Hepatocyte (in vitro differentiated cells): ENCODE data around the gene UVSSA. TPM values are rescaled to one million over a fixed set of nuclear protein-coding genes. Genes with fewer than 3 reads are reported as not detected.

Experiments used
- DNase-seq: peaks from one replicate; pipeline ENCODE4 v3.0.0-alpha.2; 2016; ENCODE audit warnings: low spot score
- H2AFZ ChIP-seq: fragments of 200-600 bp; sonication (generic); 2 replicates; pipeline ENCODE4 v1.6.0; 2016; ENCODE audit warnings: antibody characterized with exemption, mild to moderate bottlenecking
- H3K27ac ChIP-seq: fragments of 200-600 bp; sonication (generic); 2 replicates; pipeline ENCODE4 v1.5.1; 2016; ENCODE audit warnings: mild to moderate bottlenecking
- H3K27me3 ChIP-seq: fragments of 200-600 bp; sonication (generic); 2 replicates; pipeline ENCODE4 v1.6.1; 2016
- H3K36me3 ChIP-seq: fragments of 200-600 bp; sonication (generic); replicated peaks from 2 replicates; pipeline ENCODE4 v1.5.1; 2016; ENCODE audit warnings: low read depth; ENCODE audit not compliant: insufficient read depth
- H3K4me1 ChIP-seq: fragments of 200-600 bp; sonication (generic); 2 replicates; pipeline ENCODE4 v1.5.1; 2016; ENCODE audit warnings: mild to moderate bottlenecking, moderate library complexity; ENCODE audit not compliant: insufficient read depth
- H3K4me2 ChIP-seq: fragments of 200-600 bp; sonication (generic); 2 replicates; pipeline ENCODE4 v1.6.0; 2016
- H3K4me3 ChIP-seq: fragments of 200-600 bp; sonication (generic); 2 replicates; pipeline ENCODE4 v1.5.1; 2016; ENCODE audit warnings: mild to moderate bottlenecking
- H3K79me2 ChIP-seq: fragments of 200-600 bp; sonication (generic); 2 replicates; pipeline ENCODE4 v1.6.0; 2017; ENCODE audit warnings: mild to moderate bottlenecking
- H3K9me2 ChIP-seq: fragments of 200-600 bp; sonication (generic); replicated peaks from 2 replicates; pipeline ENCODE4 v1.6.0; 2017; ENCODE audit warnings: mild to moderate bottlenecking; ENCODE audit not compliant: insufficient read depth
- H3K9me3 ChIP-seq: fragments of 200-600 bp; sonication (generic); 2 replicates; pipeline ENCODE4 v1.5.1; 2016; ENCODE audit warnings: low read depth, mild to moderate bottlenecking
- H4K20me1 ChIP-seq: fragments of 200-600 bp; sonication (generic); 2 replicates; pipeline ENCODE4 v1.6.0; 2016; ENCODE audit warnings: mild to moderate bottlenecking; ENCODE audit not compliant: insufficient read depth, poor library complexity, severe bottlenecking
- CTCF ChIP-seq: fragments of 200-600 bp; sonication (generic); IDR thresholded peaks from 2 replicates; pipeline ENCODE4 v1.5.1; 2016; ENCODE audit warnings: antibody characterized with exemption, mild to moderate bottlenecking; ENCODE audit not compliant: poor library complexity
- EZH2 ChIP-seq: fragments of 200-600 bp; sonication (generic); IDR thresholded peaks from 2 replicates; pipeline ENCODE4 v1.6.1; 2016; ENCODE audit warnings: antibody characterized with exemption, mild to moderate bottlenecking, borderline replicate concordance
- EZH2phosphoT487 ChIP-seq: fragments of 200-600 bp; sonication (generic); IDR thresholded peaks from one replicate; pipeline ENCODE4 v1.6.1; 2018; ENCODE audit warnings: antibody characterized with exemption, mild to moderate bottlenecking, low read depth, moderate library complexity; ENCODE audit not compliant: unreplicated experiment, severe bottlenecking
- WGBS: methylation state at CpG from one replicate; pipeline ENCODE4 v1.1.6; 2016; ENCODE audit warnings: low lambda C conversion rate; ENCODE audit errors: missing lambda C conversion rate; 5-methylcytosine and 5-hydroxymethylcytosine counted together
- polyA plus RNA-seq: library from polyadenylated mRNA; unstranded; fragments of >200 nt; fragmentation: Nextera tagmentation; extraction: Ambion mirVana; gene quantifications from 2 replicates; pipeline ENCODE4 v1.2.1, GENCODE V29; 2016
- total RNA-seq: library from RNA; depleted of rRNA; stranded (reverse); fragments of >200 nt; gene quantifications from 2 replicates; pipeline ENCODE4 v1.2.3, GENCODE V29; 2014

UVSSA gene
- total and polyA plus RNA-seq, 2 experiments from 2014 or later = 10.6 to 11.0 TPM

GRCh38 chr4:1404573-1405253 is 57.7 kb downstream of the UVSSA start:
- Histone ChIP-seq H3K79me2 (no peaks in the 10 kb centered on the region), H2AFZ (no peak overlapping the region), H4K20me1 (no peaks in the 10 kb centered on the region), H3K27me3 (peaks cover 64% of the 10 kb centered on the region), H3K9me2 (no peaks in the 10 kb centered on the region), H3K27ac (no peak overlapping the region), H3K4me3 (no peak overlapping the region), H3K4me2 (no peak overlapping the region), H3K36me3 (no peaks in the 10 kb centered on the region), H3K4me1 (no peaks in the 10 kb centered on the region), H3K9me3 (no peaks in the 10 kb centered on the region)
- TF ChIP-seq EZH2 (peak; percentile 29), EZH2phosphoT487 (no peak)
- WGBS = 54% methylated on average over 50 of the region's 54 CpGs
- DNase-seq = no peak

- Histone ChIP-seq H3K9me3 (no peaks in the 10 kb centered on the region), H2AFZ (no peak overlapping the region), H4K20me1 (no peaks in the 10 kb centered on the region), H3K79me2 (no peaks in the 10 kb centered on the region), H3K27me3 (peaks cover 64% of the 10 kb centered on the region), H3K4me1 (no peaks in the 10 kb centered on the region), H3K36me3 (no peaks in the 10 kb centered on the region), H3K4me3 (no peak overlapping the region), H3K9me2 (no peaks in the 10 kb centered on the region), H3K4me2 (no peak overlapping the region), H3K27ac (no peak overlapping the region)
- DNase-seq = no peak
- 68% methylated on average over 22 of the region's 26 CpGs for WGBS
- TF ChIP-seq CTCF = no peak
- TF ChIP-seq EZH2 = peak; percentile 15
These were observed 58.2 kb downstream of the UVSSA start for GRCh38 chr4:1405254-1405635.

- no peak overlapping the region for H3K27ac ChIP-seq
- no peaks in the 10 kb centered on the region for H4K20me1 ChIP-seq
- DNase-seq = peak; percentile 3
- WGBS = 45% methylated on average over 40 of the region's 90 CpGs
- H3K4me1 ChIP-seq = no peaks in the 10 kb centered on the region
- no peaks in the 10 kb centered on the region for H3K9me2 ChIP-seq
- H3K36me3 ChIP-seq = no peaks in the 10 kb centered on the region
- no peaks in the 10 kb centered on the region for H3K79me2 ChIP-seq
- no peak overlapping the region for H3K4me3 ChIP-seq
- no peak overlapping the region for H3K4me2 ChIP-seq
- TF ChIP-seq EZH2 = no peak
- no peak overlapping the region for H2AFZ ChIP-seq
- H3K27me3 ChIP-seq = peaks cover 68% of the 10 kb centered on the region
- no peaks in the 10 kb centered on the region for H3K9me3 ChIP-seq
These were observed 58.8 kb downstream of the UVSSA start for GRCh38 chr4:1405636-1406393.

DNA sequence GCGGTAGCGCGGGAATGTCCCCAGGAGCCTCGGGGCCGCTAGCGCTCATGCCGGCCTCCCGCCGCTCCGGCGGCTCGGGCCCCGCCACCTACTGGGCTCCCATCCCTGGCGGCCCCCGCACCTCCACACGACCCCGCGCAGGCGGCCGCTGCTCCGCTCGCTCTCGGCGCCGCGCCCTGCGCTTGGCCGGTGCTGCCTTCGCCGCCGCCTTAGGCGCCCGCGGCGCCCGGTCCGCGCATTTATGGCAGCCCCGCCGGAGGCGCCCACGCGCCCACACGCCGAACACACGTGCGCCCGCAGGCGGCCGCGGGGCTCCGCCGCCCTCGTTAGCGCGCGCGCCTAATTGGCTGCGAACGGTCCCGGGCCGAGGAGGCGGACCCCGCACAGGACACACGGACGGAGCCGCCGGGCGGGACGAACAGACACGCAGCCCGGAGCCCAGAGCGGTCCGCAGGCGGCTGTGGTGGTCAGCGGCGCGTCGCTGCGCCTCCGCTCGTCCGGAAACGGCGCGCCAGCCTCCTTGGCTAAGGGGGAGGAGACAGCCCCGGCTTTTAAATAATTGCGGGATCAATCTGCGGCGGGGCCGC is 59.5 kb downstream of the UVSSA start, which contains the start of gene NKX1-1:
NKX1-1 (minus strand) TSS at position 49 of the 587 bp plus-strand sequence; CDS start at position 49, 0 bp downstream.
- H3K9me2 ChIP-seq = no peaks in the 10 kb centered on the region
- no peak within 1 kb of the TSS for H2AFZ ChIP-seq
- no peaks in the 10 kb centered on the region for H3K4me1 ChIP-seq
- peaks cover 71% of the 10 kb centered on the region for H3K27me3 ChIP-seq
- no peaks in the 10 kb centered on the region for H3K36me3 ChIP-seq
- WGBS = 15% methylated on average over 53 of the region's 91 CpGs
- no peaks in the 10 kb centered on the region for H4K20me1 ChIP-seq
- no peak within 1 kb of the TSS for H3K4me3 ChIP-seq
- TF ChIP-seq EZH2 (no peak), CTCF (no peak), EZH2phosphoT487 (no peak)
- H3K79me2 ChIP-seq = no peaks in the 10 kb centered on the region
- H3K27ac ChIP-seq = no peak within 1 kb of the TSS
- peak; percentile 2 for DNase-seq
- H3K9me3 ChIP-seq = no peaks in the 10 kb centered on the region
- no peak within 1 kb of the TSS for H3K4me2 ChIP-seq
